ENCODE data around the gene SGIP1.
"Not testable (repeated sequence)": the region's sequence is repeated elsewhere in the genome, so short reads cannot be mapped to it uniquely, and the experiment has no call there.

SGIP1 gene

GRCh38 chr1:66553846-66554245, 19.9 kb downstream of the SGIP1 start:
- no peak for DNase-seq (ENCODE audit: low spot score)

- DNase-seq (ENCODE audit: low spot score): no peak
Observed at GRCh38 chr1:66556161-66556611, 22.2 kb downstream of the SGIP1 start.

DNA sequence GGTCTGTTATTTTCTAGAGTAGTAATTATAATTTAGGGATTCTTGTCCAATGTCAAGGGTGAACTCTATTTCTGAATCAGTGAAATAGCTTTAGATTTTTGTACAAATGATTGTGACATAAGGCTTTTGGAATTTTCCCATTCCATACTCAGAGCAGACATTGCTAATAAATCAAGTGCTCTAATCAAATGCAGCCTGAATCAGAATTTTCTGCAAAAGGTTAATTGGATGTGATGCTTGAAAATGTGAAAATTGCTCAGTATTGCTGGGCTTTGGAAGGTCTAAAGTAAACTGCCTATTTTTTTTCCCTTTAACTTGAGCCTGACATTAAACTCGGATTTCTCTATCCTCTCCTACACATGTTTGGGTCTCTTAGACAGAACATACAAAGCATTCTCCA, 23.2 kb downstream of the SGIP1 start:
- no peak for DNase-seq (ENCODE audit: low spot score)

GRCh38 chr1:66559517-66559916, 25.6 kb downstream of the SGIP1 start:
- DNase-seq (ENCODE audit: low spot score): no peak

DNA sequence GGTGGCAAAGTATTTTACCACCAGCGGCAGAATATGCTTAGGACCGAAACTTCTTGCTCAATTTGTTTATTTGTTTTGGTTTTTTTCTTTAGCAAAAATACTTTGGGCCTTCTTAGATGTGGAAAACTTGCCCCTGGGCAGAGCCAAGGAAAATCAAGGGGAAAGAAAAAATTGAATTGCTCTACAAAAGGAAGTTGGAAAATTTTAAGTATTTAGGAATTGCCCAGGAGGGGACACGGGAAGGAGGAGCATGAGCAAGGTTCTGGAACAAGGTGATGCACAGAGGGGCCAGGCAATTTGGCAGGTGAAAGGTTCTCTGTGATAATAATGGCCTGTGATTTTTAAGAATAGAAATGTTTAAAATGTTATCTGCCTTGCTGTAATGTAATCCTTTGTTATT, 28.6 kb downstream of the SGIP1 start:
- no peak for DNase-seq (ENCODE audit: low spot score)

GRCh38 chr1:66563094-66563800, 29.3 kb downstream of the SGIP1 start:
- DNase-seq (ENCODE audit: low spot score): peak; percentile 56

DNA sequence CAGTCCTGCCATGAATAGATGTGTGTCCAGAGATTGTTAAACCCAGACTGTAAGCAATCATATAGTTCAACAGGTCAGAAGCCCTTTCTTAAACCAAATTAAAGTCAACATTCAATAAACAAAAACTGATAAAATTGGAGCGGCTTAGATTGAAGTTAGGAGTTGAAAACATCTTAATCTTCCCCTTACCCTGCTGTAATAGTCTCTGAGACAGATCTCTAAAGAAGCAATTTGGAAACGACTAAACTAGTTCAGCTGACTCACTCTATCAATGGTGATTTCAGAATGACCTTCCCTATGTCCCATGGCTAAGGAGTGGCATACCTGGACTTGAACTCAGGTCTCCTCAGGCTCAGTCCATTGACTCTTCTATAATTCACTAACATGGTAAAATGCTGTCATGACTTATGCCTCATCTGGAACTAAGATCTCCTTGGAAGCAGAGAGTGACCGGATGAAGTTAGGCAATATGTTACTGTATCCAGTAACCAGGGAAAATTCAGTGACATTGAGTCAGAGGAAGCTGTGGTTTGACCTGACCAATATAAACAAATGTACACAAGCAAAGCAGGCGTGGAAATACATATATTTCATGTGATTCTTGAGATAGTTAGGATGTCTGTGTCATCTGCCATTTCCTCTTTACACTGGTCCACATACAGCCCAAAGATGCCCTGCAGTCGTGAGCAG, 30.1 kb downstream of the SGIP1 start:
- peak; percentile 76 for DNase-seq (ENCODE audit: low spot score)

GRCh38 chr1:66570196-66570595, 36.2 kb downstream of the SGIP1 start:
- no peak for DNase-seq (ENCODE audit: low spot score)

DNA sequence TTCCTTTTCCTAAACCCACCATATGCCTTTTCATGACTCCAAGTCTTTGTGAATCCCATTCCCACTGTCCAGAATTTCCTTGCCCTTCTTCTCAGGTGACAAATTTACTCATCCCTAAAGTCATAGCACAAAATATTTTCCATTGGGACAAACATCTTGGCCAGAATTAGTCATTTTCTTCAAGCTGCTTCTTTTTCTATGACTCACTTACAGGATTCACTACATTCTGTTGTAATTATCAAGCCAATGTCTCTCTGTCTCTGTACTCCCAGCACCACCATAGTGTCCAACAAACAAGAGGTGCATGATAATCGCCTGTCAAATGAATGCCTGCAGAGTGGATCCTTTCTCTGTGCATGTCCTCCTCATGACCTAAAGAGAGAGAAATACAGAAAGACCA, 37.8 kb downstream of the SGIP1 start:
- peak; percentile 28 for DNase-seq (ENCODE audit: low spot score)

- no peak for DNase-seq (ENCODE audit: low spot score)
Observed at GRCh38 chr1:66575739-66576138, 41.8 kb downstream of the SGIP1 start.

- peak; percentile 83 for DNase-seq (ENCODE audit: low spot score)
Observed at GRCh38 chr1:66576645-66577044, 42.7 kb downstream of the SGIP1 start.

GRCh38 chr1:66578841-66579240, 44.9 kb downstream of the SGIP1 start:
- no peak for DNase-seq (ENCODE audit: low spot score)

GRCh38 chr1:66580081-66580480, 46.1 kb downstream of the SGIP1 start:
- no peak for DNase-seq (ENCODE audit: low spot score)

DNA sequence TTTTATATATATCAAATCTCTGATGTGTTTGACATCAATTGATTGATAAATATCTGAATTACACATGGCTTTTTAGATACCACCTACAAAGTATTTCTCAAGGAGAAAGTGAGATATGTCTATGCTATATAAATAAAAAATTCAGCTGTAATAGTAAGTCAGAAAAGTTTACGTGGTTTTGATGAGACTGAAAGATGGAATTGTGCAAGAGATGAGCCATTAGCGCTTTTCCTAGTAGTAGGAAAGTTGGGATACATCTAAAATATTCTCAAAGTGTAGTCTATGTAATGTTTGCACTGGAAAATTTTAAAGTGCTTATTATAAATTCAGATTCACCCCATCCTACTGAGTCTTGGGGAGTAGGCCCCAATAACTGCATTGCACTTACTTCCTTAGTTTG, 49.1 kb downstream of the SGIP1 start:
- no peak for DNase-seq (ENCODE audit: low spot score)

- no peak for DNase-seq (ENCODE audit: low spot score)
Observed at GRCh38 chr1:66585002-66585401, 51.0 kb downstream of the SGIP1 start.

- no peak for DNase-seq (ENCODE audit: low spot score)
Observed at GRCh38 chr1:66589326-66589725, 55.4 kb downstream of the SGIP1 start.

GRCh38 chr1:66592106-66592507, 58.2 kb downstream of the SGIP1 start:
- not testable (repeated sequence) for DNase-seq (ENCODE audit: low spot score)

DNA sequence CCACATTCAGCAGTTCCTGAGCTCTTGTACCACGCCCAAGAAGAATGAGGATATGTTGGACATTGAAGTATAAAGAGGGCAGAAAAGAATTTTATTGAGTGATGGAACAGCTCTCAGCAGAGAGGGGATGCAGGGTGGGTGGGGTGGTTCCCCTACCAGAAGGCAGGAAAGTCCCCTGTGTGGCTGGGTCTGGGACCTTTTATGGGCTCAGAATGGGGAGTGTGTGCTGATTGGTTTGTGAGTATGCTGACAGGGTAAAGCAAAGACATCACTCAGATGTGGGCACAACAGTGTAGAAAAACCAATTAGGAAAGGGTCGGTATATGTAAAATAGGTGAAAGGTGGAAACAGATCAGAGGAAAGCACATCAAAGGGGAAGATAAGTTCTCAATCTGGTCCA, 62.2 kb downstream of the SGIP1 start:
- no peak for DNase-seq (ENCODE audit: low spot score)

- no peak for DNase-seq (ENCODE audit: low spot score)
Observed at GRCh38 chr1:66597500-66597899, 63.5 kb downstream of the SGIP1 start.

GRCh38 chr1:66598670-66599069, 64.7 kb downstream of the SGIP1 start:
- DNase-seq (ENCODE audit: low spot score): peak; percentile 15

- peak; percentile 40 for DNase-seq (ENCODE audit: low spot score)
Observed at GRCh38 chr1:66599346-66599745, 65.4 kb downstream of the SGIP1 start.

- DNase-seq (ENCODE audit: low spot score): peak; percentile 27
Observed at GRCh38 chr1:66599899-66600737, 66.2 kb downstream of the SGIP1 start.
